ENCODE data around the gene MNT. TPM values are rescaled to one million over a fixed set of nuclear protein-coding genes. Genes with fewer than 3 reads are reported as not detected.

MNT gene
- total and polyA plus RNA-seq, 5 donors from 2014 or later = 0.50 to 93.4 (median 1.1) TPM

- H3K9me3 ChIP-seq (ENCODE audit: control insufficient read depth in 2 of 2, low read length in 2 of 2) = no peaks in the 10 kb centered on the region
- peak overlapping the region in 1 of 3 donors; percentile 82 for H3K27ac Mint-ChIP-seq
- H3K27me3 Mint-ChIP-seq = no peaks in the 10 kb centered on the region
- no peaks in the 10 kb centered on the region for H3K27me3 ChIP-seq (ENCODE audit: control insufficient read depth, insufficient read depth, low read length)
- no peak overlapping the region for H3K27ac ChIP-seq (ENCODE audit: insufficient read depth, low read length, poor library complexity, severe bottlenecking)
- H3K4me1 ChIP-seq (ENCODE audit: control insufficient read depth, insufficient read depth, low read length, poor library complexity, severe bottlenecking) = no peaks in the 10 kb centered on the region
- H3K9me3 Mint-ChIP-seq = no peaks in the 10 kb centered on the region
- peaks cover 0 to 5% (median 4%) of the 10 kb centered on the region in 4 donors for H3K4me1 Mint-ChIP-seq
- ATAC-seq (ENCODE audit: low read depth in 2 of 2) (no peak), DNase-seq (no peak)
- no peak overlapping the region for H3K4me3 Mint-ChIP-seq
- no peak overlapping the region for H3K4me3 ChIP-seq (ENCODE audit: low read depth, low read length)
- no peaks in the 10 kb centered on the region for H3K36me3 Mint-ChIP-seq
- H3K36me3 ChIP-seq (ENCODE audit: control insufficient read depth, insufficient read depth, low read length) = peaks cover 6% of the 10 kb centered on the region
These were observed 19.8 kb downstream of the MNT start for GRCh38 chr17:2380950-2381649.

GRCh38 chr17:2380226-2380922, 20.5 kb downstream of the MNT start:
- ATAC-seq (ENCODE audit: low read depth in 2 of 2) (no peak), DNase-seq (no peak)
- Histone ChIP-seq H3K4me1 (ENCODE audit: control insufficient read depth, insufficient read depth, low read length, poor library complexity, severe bottlenecking) (no peaks in the 10 kb centered on the region), H3K4me3 (ENCODE audit: low read depth, low read length) (no peak overlapping the region), H3K36me3 (ENCODE audit: control insufficient read depth, insufficient read depth, low read length) (peaks cover 10% of the 10 kb centered on the region), H3K27me3 (ENCODE audit: control insufficient read depth, insufficient read depth, low read length) (no peaks in the 10 kb centered on the region), H3K9me3 (ENCODE audit: control insufficient read depth in 2 of 2, low read length in 2 of 2) (no peaks in the 10 kb centered on the region), H3K27ac (ENCODE audit: insufficient read depth, low read length, poor library complexity, severe bottlenecking) (no peak overlapping the region)
- peaks cover 0 to 5% (median 4%) of the 10 kb centered on the region in 4 donors for H3K4me1 Mint-ChIP-seq
- no peak overlapping the region for H3K27ac Mint-ChIP-seq
- H3K4me3 Mint-ChIP-seq = no peak overlapping the region
- H3K36me3 Mint-ChIP-seq = no peaks in the 10 kb centered on the region
- no peaks in the 10 kb centered on the region for H3K27me3 Mint-ChIP-seq
- H3K9me3 Mint-ChIP-seq = no peaks in the 10 kb centered on the region

GRCh38 chr17:2379489-2380225, 21.2 kb downstream of the MNT start:
- Histone ChIP-seq H3K9me3 (ENCODE audit: control insufficient read depth in 2 of 2, low read length in 2 of 2) (no peaks in the 10 kb centered on the region), H3K36me3 (ENCODE audit: control insufficient read depth, insufficient read depth, low read length) (peaks cover 12% of the 10 kb centered on the region), H3K27ac (ENCODE audit: insufficient read depth, low read length, poor library complexity, severe bottlenecking) (no peak overlapping the region), H3K27me3 (ENCODE audit: control insufficient read depth, insufficient read depth, low read length) (no peaks in the 10 kb centered on the region), H3K4me1 (ENCODE audit: control insufficient read depth, insufficient read depth, low read length, poor library complexity, severe bottlenecking) (no peaks in the 10 kb centered on the region), H3K4me3 (ENCODE audit: low read depth, low read length) (no peak overlapping the region)
- Mint-ChIP-seq H3K27me3 (no peaks in the 10 kb centered on the region), H3K36me3 (peaks cover 3% of the 10 kb centered on the region), H3K9me3 (no peaks in the 10 kb centered on the region), H3K27ac (no peak overlapping the region), H3K4me1 (peaks cover 0 to 5% (median 4%) of the 10 kb centered on the region in 4 donors), H3K4me3 (no peak overlapping the region)
- ATAC-seq (ENCODE audit: low read depth in 2 of 2) (no peak), DNase-seq (no peak)

GRCh38 chr17:2378905-2379304, 22.0 kb downstream of the MNT start:
- no peaks in the 10 kb centered on the region for H3K9me3 ChIP-seq (ENCODE audit: control insufficient read depth in 2 of 2, low read length in 2 of 2)
- H3K27me3 Mint-ChIP-seq = no peaks in the 10 kb centered on the region
- no peak for ATAC-seq (ENCODE audit: low read depth in 2 of 2)
- H3K36me3 ChIP-seq (ENCODE audit: control insufficient read depth, insufficient read depth, low read length) = peaks cover 12% of the 10 kb centered on the region
- no peak for DNase-seq
- H3K4me1 ChIP-seq (ENCODE audit: control insufficient read depth, insufficient read depth, low read length, poor library complexity, severe bottlenecking) = no peaks in the 10 kb centered on the region
- H3K27ac Mint-ChIP-seq = no peak overlapping the region
- no peaks in the 10 kb centered on the region for H3K9me3 Mint-ChIP-seq
- H3K4me3 Mint-ChIP-seq = no peak overlapping the region
- H3K36me3 Mint-ChIP-seq = peaks cover 5% of the 10 kb centered on the region
- H3K4me3 ChIP-seq (ENCODE audit: low read depth, low read length) = no peak overlapping the region
- H3K4me1 Mint-ChIP-seq = peaks cover 0 to 5% (median 4%) of the 10 kb centered on the region in 4 donors
- H3K27me3 ChIP-seq (ENCODE audit: control insufficient read depth, insufficient read depth, low read length) = no peaks in the 10 kb centered on the region
- no peak overlapping the region for H3K27ac ChIP-seq (ENCODE audit: insufficient read depth, low read length, poor library complexity, severe bottlenecking)

GRCh38 chr17:2377659-2378058, 23.2 kb downstream of the MNT start:
- Mint-ChIP-seq H3K4me1 (peaks cover 0 to 3% (median 3%) of the 10 kb centered on the region in 4 donors), H3K27ac (no peak overlapping the region), H3K4me3 (no peak overlapping the region), H3K27me3 (no peaks in the 10 kb centered on the region), H3K36me3 (peaks cover 5% of the 10 kb centered on the region), H3K9me3 (no peaks in the 10 kb centered on the region)
- no peak overlapping the region for H3K27ac ChIP-seq (ENCODE audit: insufficient read depth, low read length, poor library complexity, severe bottlenecking)
- H3K4me3 ChIP-seq (ENCODE audit: low read depth, low read length) = no peak overlapping the region
- ATAC-seq (ENCODE audit: low read depth in 2 of 2) (no peak), DNase-seq (no peak)
- no peaks in the 10 kb centered on the region for H3K9me3 ChIP-seq (ENCODE audit: control insufficient read depth in 2 of 2, low read length in 2 of 2)
- no peaks in the 10 kb centered on the region for H3K4me1 ChIP-seq (ENCODE audit: control insufficient read depth, insufficient read depth, low read length, poor library complexity, severe bottlenecking)
- peaks cover 17% of the 10 kb centered on the region for H3K36me3 ChIP-seq (ENCODE audit: control insufficient read depth, insufficient read depth, low read length)
- no peaks in the 10 kb centered on the region for H3K27me3 ChIP-seq (ENCODE audit: control insufficient read depth, insufficient read depth, low read length)

GRCh38 chr17:2376107-2376506, 24.8 kb downstream of the MNT start:
- Histone ChIP-seq H3K4me1 (ENCODE audit: control insufficient read depth, insufficient read depth, low read length, poor library complexity, severe bottlenecking) (no peaks in the 10 kb centered on the region), H3K9me3 (ENCODE audit: control insufficient read depth in 2 of 2, low read length in 2 of 2) (no peaks in the 10 kb centered on the region), H3K4me3 (ENCODE audit: low read depth, low read length) (no peak overlapping the region), H3K36me3 (ENCODE audit: control insufficient read depth, insufficient read depth, low read length) (peaks cover 17% of the 10 kb centered on the region), H3K27ac (ENCODE audit: insufficient read depth, low read length, poor library complexity, severe bottlenecking) (no peak overlapping the region), H3K27me3 (ENCODE audit: control insufficient read depth, insufficient read depth, low read length) (no peaks in the 10 kb centered on the region)
- peak overlapping the region in 2 of 3 donors; percentile 29 to 31 for H3K27ac Mint-ChIP-seq
- no peaks in the 10 kb centered on the region for H3K27me3 Mint-ChIP-seq
- no peak overlapping the region for H3K4me3 Mint-ChIP-seq
- no peak for DNase-seq
- H3K4me1 Mint-ChIP-seq = no peaks in the 10 kb centered on the region
- no peak for ATAC-seq (ENCODE audit: low read depth in 2 of 2)
- no peaks in the 10 kb centered on the region for H3K9me3 Mint-ChIP-seq
- peaks cover 5% of the 10 kb centered on the region for H3K36me3 Mint-ChIP-seq

- Histone ChIP-seq H3K9me3 (ENCODE audit: control insufficient read depth in 2 of 2, low read length in 2 of 2) (no peaks in the 10 kb centered on the region), H3K36me3 (ENCODE audit: control insufficient read depth, insufficient read depth, low read length) (peaks cover 17% of the 10 kb centered on the region), H3K27me3 (ENCODE audit: control insufficient read depth, insufficient read depth, low read length) (no peaks in the 10 kb centered on the region), H3K27ac (ENCODE audit: insufficient read depth, low read length, poor library complexity, severe bottlenecking) (no peak overlapping the region), H3K4me3 (ENCODE audit: low read depth, low read length) (no peak overlapping the region), H3K4me1 (ENCODE audit: control insufficient read depth, insufficient read depth, low read length, poor library complexity, severe bottlenecking) (no peaks in the 10 kb centered on the region)
- Mint-ChIP-seq H3K4me1 (no peaks in the 10 kb centered on the region), H3K27ac (no peak overlapping the region), H3K36me3 (peaks cover 5% of the 10 kb centered on the region), H3K4me3 (no peak overlapping the region), H3K27me3 (no peaks in the 10 kb centered on the region), H3K9me3 (no peaks in the 10 kb centered on the region)
- ATAC-seq (ENCODE audit: low read depth in 2 of 2) (no peak), DNase-seq (no peak)
These were observed 25.5 kb downstream of the MNT start for GRCh38 chr17:2375406-2375805.
